ENCODE results near the gene ESR1. TPM values are rescaled to one million over a fixed set of nuclear protein-coding genes. Genes with fewer than 3 reads are reported as not detected.

The ESR1 gene
- total and polyA plus RNA-seq, 9 of the 15 experiments (the other 6 are each of a cell fraction or from before 2014, with no cell fraction given) = 0.03 to 0.27 (median 0.08) TPM; not detected in 1

- no peak for TF ChIP-seq HNRNPUL1 (IDR thresholded peaks at IDR 0.05; ENCODE audit: low read length)
Measured at GRCh38 chr6:152070556-152070955, 263.1 kb downstream of the ESR1 start (continued).

GRCh38 chr6:152071318-152071717 lies 263.8 kb downstream of the ESR1 start:
- Histone ChIP-seq H3K9me3 (replicated peaks; ENCODE audit: control insufficient read depth, insufficient read depth, low read depth, low read length) (no peaks in the 10 kb centered on the region), H3K36me3 (ENCODE audit: control insufficient read depth, insufficient read depth, low read length) (no peaks in the 10 kb centered on the region), H3K4me3 (no peak overlapping the region), H3K79me2 (ENCODE audit: control insufficient read depth, insufficient read depth, low read length) (no peaks in the 10 kb centered on the region), H3K27me3 (ENCODE audit: control insufficient read depth in 2 of 2, insufficient read depth in 2 of 2, low read length in 2 of 2) (no peaks in the 10 kb centered on the region), H2AFZ (ENCODE audit: low read depth, low read length) (no peak overlapping the region), H4K20me1 (replicated peaks; ENCODE audit: control insufficient read depth, insufficient read depth, low read length) (no peaks in the 10 kb centered on the region), H3K4me2 (ENCODE audit: insufficient read depth, low read length) (no peak overlapping the region), H3K9ac (ENCODE audit: insufficient read depth in 1 of 2, low read depth in 2 of 2, low read length in 2 of 2) (no peak overlapping the region), H3K27ac (ENCODE audit: extremely low read depth, low read depth, low read length) (no peak overlapping the region), H3K9me1 (ENCODE audit: control insufficient read depth, insufficient read depth, low read length) (no peaks in the 10 kb centered on the region), H3K4me1 (replicated peaks in 1 of 2; ENCODE audit: control insufficient read depth in 2 of 2, insufficient read depth in 2 of 2, low read length in 2 of 2) (no peaks in the 10 kb centered on the region)
- CTCF ChIA-PET (ENCODE audit: low intra/inter-chr PET ratio) = no interaction called here
- FAIRE-seq = no peak
- no peak for ATAC-seq
- in situ Hi-C loops (cut with MboI) = no loop called here
- no TSS peak for BruUV-seq (replicated peaks)
- POLR2A ChIA-PET = interaction anchor here (0.7 kb wide), 1 partner anchor 10 kb away, joined by 3 read pairs; no protein-coding TSS in a partner anchor
- WGBS (ENCODE audit: insufficient coverage, low coverage, missing lambda C conversion rate) = 4% methylated on average over 3 of the region's 3 CpGs
- intact Hi-C loops (cut with micrococcal nuclease) = no loop called here
- DNase-seq (ENCODE audit: extremely low read depth in 1 of 4, low spot score in 3 of 4) = no peak
- no peak for TF ChIP-seq FOXO4 (CRISPR knock-in tag; IDR thresholded peaks at IDR 0.05)
- no peak for TF ChIP-seq U2AF2 (optimal IDR thresholded peaks at IDR 0.05; ENCODE audit: low read depth, low read length)
- TF ChIP-seq ARID3A (IDR thresholded peaks at IDR 0.05; ENCODE audit: borderline replicate concordance, low read depth, low read length) = no peak
- no peak for TF ChIP-seq CC2D1A (IDR thresholded peaks at IDR 0.05)
- no peak for TF ChIP-seq NR4A1 (CRISPR knock-in tag; IDR thresholded peaks at IDR 0.05)
- TF ChIP-seq NR4A1 (tag; IDR thresholded peaks at IDR 0.05) = no peak
- TF ChIP-seq TFE3 (CRISPR knock-in tag; IDR thresholded peaks at IDR 0.05) = no peak
- TF ChIP-seq ZNF444 (CRISPR knock-in tag; IDR thresholded peaks at IDR 0.05) = no peak
- TF ChIP-seq SIX5 (IDR thresholded peaks at IDR 0.05; ENCODE audit: borderline replicate concordance in 1 of 2, insufficient read depth in 1 of 2, low read depth in 1 of 2, low read length in 2 of 2) = no peak
- TF ChIP-seq SMAD4 (CRISPR knock-in tag; conservative IDR thresholded peaks at IDR 0.05) = no peak
- no peak for TF ChIP-seq E2F8 (IDR thresholded peaks at IDR 0.05; ENCODE audit: low read depth, partially characterized antibody)
- no peak for TF ChIP-seq ZNF282 (CRISPR knock-in tag; IDR thresholded peaks at IDR 0.05)
